Middle frontal gyrus (tissue), 1 donor: ENCODE data around the gene TIGD2.

Experiments used
- DNase-seq: peaks from one replicate; pipeline ENCODE4 v3.0.0-alpha.2; 2015; ENCODE audit warnings: low spot score; ENCODE audit errors: extremely low spot score

The TIGD2 gene

GRCh38 chr4:89161841-89162240 lies 50.5 kb downstream of the TIGD2 start:
- no peak for DNase-seq

- DNase-seq: no peak
Measured at GRCh38 chr4:89162496-89162895, 51.2 kb downstream of the TIGD2 start.

- DNase-seq: no peak
Measured at GRCh38 chr4:89162987-89163386, 51.7 kb downstream of the TIGD2 start.

- no peak for DNase-seq
Measured at GRCh38 chr4:89164400-89164799, 53.1 kb downstream of the TIGD2 start.
